ENCODE results near the gene SNX27.
"Not testable (repeated sequence)": the region's sequence is repeated elsewhere in the genome, so short reads cannot be mapped to it uniquely, and the experiment has no call there.

The SNX27 gene

GRCh38 chr1:151618470-151618869, 6.6 kb downstream of the SNX27 start:
- Histone ChIP-seq H3K27ac (ENCODE audit: low read depth, low read length) (no peak overlapping the region), H3K27me3 (ENCODE audit: control insufficient read depth, insufficient read depth, low read length) (no peaks in the 10 kb centered on the region), H3K4me1 (ENCODE audit: control insufficient read depth, insufficient read depth, low read length) (peaks cover 30% of the 10 kb centered on the region)

GRCh38 chr1:151618996-151619395, 7.1 kb downstream of the SNX27 start:
- H3K27me3 ChIP-seq (ENCODE audit: control insufficient read depth, insufficient read depth, low read length); H3K4me3 ChIP-seq (ENCODE audit: low read depth, low read length); H3K9me3 ChIP-seq (ENCODE audit: control insufficient read depth, insufficient read depth, low read length); H3K9ac ChIP-seq (ENCODE audit: low read depth, low read length): not testable (repeated sequence)
- Histone ChIP-seq H3K36me3 (ENCODE audit: control insufficient read depth, insufficient read depth, low read length) (0 out of 2 replicates have a peak, but pooled peaks cover 19% of the 10 kb centered on the region), H3K27ac (ENCODE audit: low read depth, low read length) (peak overlapping the region; percentile 33), H3K4me1 (ENCODE audit: control insufficient read depth, insufficient read depth, low read length) (peaks cover 25% of the 10 kb centered on the region)

More at GRCh38 chr1:151618470-151618869, 6.6 kb downstream of the SNX27 start:
- no peak overlapping the region for H3K4me3 ChIP-seq (ENCODE audit: low read depth, low read length)
- no peak overlapping the region for H3K9ac ChIP-seq (ENCODE audit: low read depth, low read length)
- H3K36me3 ChIP-seq (ENCODE audit: control insufficient read depth, insufficient read depth, low read length), result 0 out of 2 replicates have a peak, but pooled peaks cover 19% of the 10 kb centered on the region
- H3K9me3 ChIP-seq (ENCODE audit: control insufficient read depth, insufficient read depth, low read length), result no peaks in the 10 kb centered on the region

- Histone ChIP-seq H3K9ac (ENCODE audit: low read depth, low read length) (no peak overlapping the region), H3K36me3 (ENCODE audit: control insufficient read depth, insufficient read depth, low read length) (0 out of 2 replicates have a peak, but pooled peaks cover 19% of the 10 kb centered on the region), H3K27ac (ENCODE audit: low read depth, low read length) (peak overlapping the region; percentile 33)
Measured at GRCh38 chr1:151619489-151620093, 7.7 kb downstream of the SNX27 start.

GRCh38 chr1:151620286-151620685, 8.4 kb downstream of the SNX27 start:
- H3K27me3 ChIP-seq (ENCODE audit: control insufficient read depth, insufficient read depth, low read length), result no peaks in the 10 kb centered on the region
- no peak overlapping the region for H3K4me3 ChIP-seq (ENCODE audit: low read depth, low read length)
- H3K36me3 ChIP-seq (ENCODE audit: control insufficient read depth, insufficient read depth, low read length), result 0 out of 2 replicates have a peak, but pooled peaks cover 14% of the 10 kb centered on the region
- H3K9ac ChIP-seq (ENCODE audit: low read depth, low read length), result no peak overlapping the region
- H3K9me3 ChIP-seq (ENCODE audit: control insufficient read depth, insufficient read depth, low read length), result no peaks in the 10 kb centered on the region
- peaks cover 18% of the 10 kb centered on the region for H3K4me1 ChIP-seq (ENCODE audit: control insufficient read depth, insufficient read depth, low read length)
- no peak overlapping the region for H3K27ac ChIP-seq (ENCODE audit: low read depth, low read length)

More at GRCh38 chr1:151619489-151620093, 7.7 kb downstream of the SNX27 start:
- H3K4me1 ChIP-seq (ENCODE audit: control insufficient read depth, insufficient read depth, low read length), result peaks cover 24% of the 10 kb centered on the region
- H3K27me3 ChIP-seq (ENCODE audit: control insufficient read depth, insufficient read depth, low read length), result no peaks in the 10 kb centered on the region
- no peaks in the 10 kb centered on the region for H3K9me3 ChIP-seq (ENCODE audit: control insufficient read depth, insufficient read depth, low read length)
- no peak overlapping the region for H3K4me3 ChIP-seq (ENCODE audit: low read depth, low read length)

GRCh38 chr1:151621351-151621750, 9.5 kb downstream of the SNX27 start:
- Histone ChIP-seq H3K27ac (ENCODE audit: low read depth, low read length) (no peak overlapping the region), H3K36me3 (ENCODE audit: control insufficient read depth, insufficient read depth, low read length) (0 out of 2 replicates have a peak, but pooled peaks cover 4% of the 10 kb centered on the region), H3K27me3 (ENCODE audit: control insufficient read depth, insufficient read depth, low read length) (no peaks in the 10 kb centered on the region), H3K4me3 (ENCODE audit: low read depth, low read length) (no peak overlapping the region), H3K4me1 (ENCODE audit: control insufficient read depth, insufficient read depth, low read length) (peaks cover 16% of the 10 kb centered on the region), H3K9me3 (ENCODE audit: control insufficient read depth, insufficient read depth, low read length) (no peaks in the 10 kb centered on the region), H3K9ac (ENCODE audit: low read depth, low read length) (no peak overlapping the region)

- Histone ChIP-seq H3K27me3 (ENCODE audit: control insufficient read depth, insufficient read depth, low read length) (no peaks in the 10 kb centered on the region), H3K4me1 (ENCODE audit: control insufficient read depth, insufficient read depth, low read length) (peaks cover 6% of the 10 kb centered on the region), H3K9me3 (ENCODE audit: control insufficient read depth, insufficient read depth, low read length) (no peaks in the 10 kb centered on the region), H3K4me3 (ENCODE audit: low read depth, low read length) (no peak overlapping the region), H3K27ac (ENCODE audit: low read depth, low read length) (no peak overlapping the region), H3K36me3 (ENCODE audit: control insufficient read depth, insufficient read depth, low read length) (no peaks in the 10 kb centered on the region), H3K9ac (ENCODE audit: low read depth, low read length) (no peak overlapping the region)
Measured at GRCh38 chr1:151624783-151625182, 12.9 kb downstream of the SNX27 start.

- no peaks in the 10 kb centered on the region for H3K36me3 ChIP-seq (ENCODE audit: control insufficient read depth, insufficient read depth, low read length)
Measured at GRCh38 chr1:151626740-151627334, 15.0 kb downstream of the SNX27 start.

GRCh38 chr1:151629278-151629677, 17.4 kb downstream of the SNX27 start:
- no peaks in the 10 kb centered on the region for H3K27me3 ChIP-seq (ENCODE audit: control insufficient read depth, insufficient read depth, low read length)
- no peak overlapping the region for H3K4me3 ChIP-seq (ENCODE audit: low read depth, low read length)
- no peak overlapping the region for H3K27ac ChIP-seq (ENCODE audit: low read depth, low read length)
- no peaks in the 10 kb centered on the region for H3K9me3 ChIP-seq (ENCODE audit: control insufficient read depth, insufficient read depth, low read length)
- no peak overlapping the region for H3K9ac ChIP-seq (ENCODE audit: low read depth, low read length)
- no peaks in the 10 kb centered on the region for H3K36me3 ChIP-seq (ENCODE audit: control insufficient read depth, insufficient read depth, low read length)
- H3K4me1 ChIP-seq (ENCODE audit: control insufficient read depth, insufficient read depth, low read length), result no peaks in the 10 kb centered on the region

More at GRCh38 chr1:151626740-151627334, 15.0 kb downstream of the SNX27 start:
- Histone ChIP-seq H3K27me3 (ENCODE audit: control insufficient read depth, insufficient read depth, low read length) (no peaks in the 10 kb centered on the region), H3K9me3 (ENCODE audit: control insufficient read depth, insufficient read depth, low read length) (no peaks in the 10 kb centered on the region), H3K4me3 (ENCODE audit: low read depth, low read length) (no peak overlapping the region), H3K4me1 (ENCODE audit: control insufficient read depth, insufficient read depth, low read length) (no peaks in the 10 kb centered on the region), H3K27ac (ENCODE audit: low read depth, low read length) (no peak overlapping the region), H3K9ac (ENCODE audit: low read depth, low read length) (no peak overlapping the region)

- Histone ChIP-seq H3K4me3 (ENCODE audit: low read depth, low read length) (no peak overlapping the region), H3K9me3 (ENCODE audit: control insufficient read depth, insufficient read depth, low read length) (no peaks in the 10 kb centered on the region), H3K27me3 (ENCODE audit: control insufficient read depth, insufficient read depth, low read length) (no peaks in the 10 kb centered on the region), H3K36me3 (ENCODE audit: control insufficient read depth, insufficient read depth, low read length) (peaks cover 11% of the 10 kb centered on the region; the same call in 1 of the 2 replicates), H3K9ac (ENCODE audit: low read depth, low read length) (no peak overlapping the region), H3K27ac (ENCODE audit: low read depth, low read length) (no peak overlapping the region), H3K4me1 (ENCODE audit: control insufficient read depth, insufficient read depth, low read length) (peaks cover 10% of the 10 kb centered on the region)
Measured at GRCh38 chr1:151635479-151636072, 23.7 kb downstream of the SNX27 start.

- H3K4me1 ChIP-seq (ENCODE audit: control insufficient read depth, insufficient read depth, low read length), result peaks cover 10% of the 10 kb centered on the region
- no peak overlapping the region for H3K4me3 ChIP-seq (ENCODE audit: low read depth, low read length)
- H3K36me3 ChIP-seq (ENCODE audit: control insufficient read depth, insufficient read depth, low read length), result peaks cover 17% of the 10 kb centered on the region; the same call in 1 of the 2 replicates
- H3K27me3 ChIP-seq (ENCODE audit: control insufficient read depth, insufficient read depth, low read length), result no peaks in the 10 kb centered on the region
- H3K9me3 ChIP-seq (ENCODE audit: control insufficient read depth, insufficient read depth, low read length), result no peaks in the 10 kb centered on the region
- H3K27ac ChIP-seq (ENCODE audit: low read depth, low read length), result no peak overlapping the region
- no peak overlapping the region for H3K9ac ChIP-seq (ENCODE audit: low read depth, low read length)
Measured at GRCh38 chr1:151638074-151638775, 26.4 kb downstream of the SNX27 start.

Measured in HUES48 (cell line).